ENCODE results near the gene EXOC7. TPM values are rescaled to one million over a fixed set of nuclear protein-coding genes. Genes with fewer than 3 reads are reported as not detected.
"Not testable (repeated sequence)": the region's sequence is repeated elsewhere in the genome, so short reads cannot be mapped to it uniquely, and the experiment has no call there.

The EXOC7 gene
- polyA plus RNA-seq, 3 donors from 2014 or later: 37.2 to 78.9 (median 56.9) TPM

- H3K36me3 Mint-ChIP-seq: peaks cover 14 to 38% (median 32%) of the 10 kb centered on the region in 3 donors
- H3K4me3 Mint-ChIP-seq: no peak overlapping the region
- H3K27ac Mint-ChIP-seq: no peak overlapping the region
- H3K27me3 Mint-ChIP-seq (ENCODE audit: low read depth in 3 of 3): peaks cover 0 to 5% (median 3%) of the 10 kb centered on the region in 3 donors
- DNase-seq: no peak
- H3K4me1 Mint-ChIP-seq: no peaks in the 10 kb centered on the region
- no peaks in the 10 kb centered on the region for H3K9me3 Mint-ChIP-seq
These were observed 52.8 kb downstream of the EXOC7 start for GRCh38 chr17:76050538-76051467.

GRCh38 chr17:76049836-76050537 is 53.6 kb downstream of the EXOC7 start:
- Mint-ChIP-seq H3K4me3 (no peak overlapping the region), H3K9me3 (no peaks in the 10 kb centered on the region), H3K27ac (peak overlapping the region in 2 of 6 donors; percentile 15 to 51), H3K36me3 (peaks cover 21 to 46% (median 39%) of the 10 kb centered on the region in 3 donors), H3K4me1 (no peaks in the 10 kb centered on the region), H3K27me3 (ENCODE audit: low read depth in 3 of 3) (peaks cover 0 to 5% (median 3%) of the 10 kb centered on the region in 3 donors)
- no peak for DNase-seq

- Mint-ChIP-seq H3K36me3 (peaks cover 24 to 53% (median 43%) of the 10 kb centered on the region in 3 donors), H3K9me3 (no peaks in the 10 kb centered on the region), H3K4me1 (no peaks in the 10 kb centered on the region), H3K27ac (no peak overlapping the region), H3K4me3 (no peak overlapping the region), H3K27me3 (ENCODE audit: low read depth in 3 of 3) (peaks cover 0 to 5% (median 3%) of the 10 kb centered on the region in 3 donors)
- no peak for DNase-seq
These were observed 54.3 kb downstream of the EXOC7 start for GRCh38 chr17:76049239-76049638.

DNA sequence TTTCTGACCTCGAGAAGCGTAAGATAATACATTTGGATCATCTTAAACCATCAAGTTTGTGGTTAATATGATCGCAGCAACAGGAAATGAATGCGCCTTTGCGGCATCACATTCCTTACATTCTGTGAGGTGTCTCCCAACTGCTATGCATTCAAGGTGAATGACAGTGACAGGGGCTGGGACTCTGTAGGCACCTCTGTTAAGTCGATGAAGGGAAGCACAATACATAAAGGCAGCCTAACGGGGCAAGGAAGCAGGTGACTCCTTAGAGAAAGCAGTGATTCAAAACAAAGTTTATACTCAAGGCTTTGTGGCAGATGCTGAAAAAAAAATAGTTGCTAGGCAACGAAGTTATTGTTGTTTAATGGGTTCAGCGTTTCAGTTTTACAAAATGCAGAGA is 54.9 kb downstream of the EXOC7 start:
- no peak for DNase-seq
- H3K36me3 Mint-ChIP-seq: peaks cover 29 to 53% (median 44%) of the 10 kb centered on the region in 3 donors
- peaks cover 0 to 5% (median 3%) of the 10 kb centered on the region in 3 donors for H3K27me3 Mint-ChIP-seq (ENCODE audit: low read depth in 3 of 3)
- H3K4me1 Mint-ChIP-seq: no peaks in the 10 kb centered on the region
- no peak overlapping the region for H3K27ac Mint-ChIP-seq
- no peak overlapping the region for H3K4me3 Mint-ChIP-seq
- H3K9me3 Mint-ChIP-seq: no peaks in the 10 kb centered on the region

GRCh38 chr17:76048025-76048605 is 55.5 kb downstream of the EXOC7 start:
- Mint-ChIP-seq H3K27ac (peak overlapping the region in 2 of 6 donors; percentile 16 to 57), H3K4me1 (no peaks in the 10 kb centered on the region), H3K36me3 (peaks cover 33 to 54% (median 47%) of the 10 kb centered on the region in 3 donors), H3K9me3 (no peaks in the 10 kb centered on the region), H3K27me3 (ENCODE audit: low read depth in 3 of 3) (peaks cover 0 to 6% (median 5%) of the 10 kb centered on the region in 3 donors), H3K4me3 (no peak overlapping the region)
- no peak for DNase-seq

- Mint-ChIP-seq H3K36me3 (peaks cover 33 to 55% (median 43%) of the 10 kb centered on the region in 3 donors), H3K9me3 (no peaks in the 10 kb centered on the region), H3K27ac (no peak overlapping the region)
These were observed 57.5 kb downstream of the EXOC7 start for GRCh38 chr17:76046064-76046463.

DNA sequence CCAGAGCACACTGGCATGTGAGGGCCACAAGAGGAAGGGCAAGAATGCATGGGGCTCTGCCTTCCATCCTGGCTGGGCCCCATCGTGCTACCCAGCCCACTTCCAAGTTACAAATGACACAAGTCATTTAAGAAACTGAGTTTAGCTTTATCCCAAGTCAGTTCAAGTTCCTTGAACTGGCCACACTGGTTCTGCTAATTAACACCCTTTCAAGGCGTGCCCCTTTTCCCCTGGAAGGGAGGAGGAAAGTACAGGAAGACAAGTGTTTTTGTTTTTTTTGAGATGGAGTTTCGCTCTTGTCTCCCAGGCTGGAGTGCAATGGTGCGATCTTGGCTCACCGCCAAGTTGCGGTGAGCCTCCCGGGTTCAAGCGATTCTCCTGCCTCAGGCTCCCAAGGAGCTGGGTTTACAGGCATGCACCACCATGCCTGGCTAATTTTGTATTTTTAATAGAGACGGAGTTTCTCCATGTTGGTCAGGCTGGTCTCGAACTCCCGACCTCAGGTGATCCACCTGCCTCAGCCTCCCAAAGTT is 59.0 kb downstream of the EXOC7 start:
- H3K36me3 Mint-ChIP-seq: peaks cover 33 to 56% (median 42%) of the 10 kb centered on the region in 3 donors
- not testable (repeated sequence) for DNase-seq; H3K27me3 Mint-ChIP-seq (ENCODE audit: low read depth in 3 of 3); H3K4me3 Mint-ChIP-seq; H3K4me1 Mint-ChIP-seq; H3K9me3 Mint-ChIP-seq; H3K27ac Mint-ChIP-seq

More at GRCh38 chr17:76046064-76046463, 57.5 kb downstream of the EXOC7 start:
- H3K4me1 Mint-ChIP-seq: no peaks in the 10 kb centered on the region
- DNase-seq: no peak
- no peak overlapping the region for H3K4me3 Mint-ChIP-seq
- peaks cover 0 to 6% (median 5%) of the 10 kb centered on the region in 3 donors for H3K27me3 Mint-ChIP-seq (ENCODE audit: low read depth in 3 of 3)

DNA sequence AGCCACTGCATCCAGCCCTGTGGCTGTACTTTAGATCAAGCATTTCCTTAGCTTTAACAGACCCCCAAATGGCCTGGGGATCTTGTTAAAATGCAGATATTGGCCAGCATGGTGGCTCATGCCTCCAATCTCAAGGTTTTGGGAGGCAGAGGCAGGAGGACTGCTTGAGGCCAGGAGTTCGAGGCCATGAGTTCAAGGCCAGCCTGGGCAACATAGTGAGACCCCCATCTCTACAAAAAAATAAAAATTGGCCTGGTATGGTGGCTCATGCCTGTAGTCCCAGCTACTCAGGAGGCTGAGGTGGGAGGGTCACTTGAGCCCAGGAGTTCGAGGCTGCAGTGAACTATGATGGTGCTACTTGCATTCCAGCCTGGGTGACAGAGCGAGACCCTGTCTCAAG is 60.7 kb downstream of the EXOC7 start:
- peaks cover 28 to 56% (median 48%) of the 10 kb centered on the region in 3 donors for H3K36me3 Mint-ChIP-seq
- not testable (repeated sequence) for H3K27me3 Mint-ChIP-seq (ENCODE audit: low read depth in 3 of 3); H3K27ac Mint-ChIP-seq; DNase-seq; H3K4me1 Mint-ChIP-seq; H3K4me3 Mint-ChIP-seq; H3K9me3 Mint-ChIP-seq

GRCh38 chr17:76040376-76040775 is 63.2 kb downstream of the EXOC7 start:
- no peak for DNase-seq
- H3K36me3 Mint-ChIP-seq: peaks cover 20 to 49% (median 39%) of the 10 kb centered on the region in 3 donors
- no peak overlapping the region for H3K4me3 Mint-ChIP-seq
- H3K27ac Mint-ChIP-seq: peak overlapping the region in 2 of 6 donors; percentile 31 to 69
- H3K9me3 Mint-ChIP-seq: no peaks in the 10 kb centered on the region
- H3K27me3 Mint-ChIP-seq (ENCODE audit: low read depth in 3 of 3): peaks cover 0 to 3% (median 2%) of the 10 kb centered on the region in 3 donors
- no peaks in the 10 kb centered on the region for H3K4me1 Mint-ChIP-seq

DNA sequence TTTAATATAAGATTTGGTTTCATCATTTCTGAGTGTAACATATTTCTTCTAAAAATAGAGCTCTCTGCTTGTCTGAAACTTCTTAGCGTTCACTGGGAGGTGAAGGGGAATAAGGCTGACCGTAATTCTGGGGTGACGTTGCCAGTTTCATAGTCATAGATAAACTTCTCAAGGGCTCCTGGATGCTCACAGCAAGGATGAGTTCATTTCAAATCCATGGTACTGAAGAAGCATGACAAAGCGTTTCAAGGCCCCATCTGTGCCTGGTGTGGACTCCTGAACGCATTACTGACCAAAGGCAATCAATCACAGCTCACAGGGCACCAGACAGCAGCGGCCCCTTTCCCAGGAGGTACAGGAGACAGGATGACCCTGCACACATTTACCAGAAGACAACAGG is 64.5 kb downstream of the EXOC7 start:
- no peak overlapping the region for H3K27ac Mint-ChIP-seq

GRCh38 chr17:76038050-76038449 is 65.5 kb downstream of the EXOC7 start:
- no peak overlapping the region for H3K4me3 Mint-ChIP-seq
- H3K27ac Mint-ChIP-seq: peak overlapping the region in 2 of 6 donors; percentile 12 to 58
- no peaks in the 10 kb centered on the region for H3K9me3 Mint-ChIP-seq

More for the DNA sequence above, 64.5 kb downstream of the EXOC7 start:
- peaks cover 0 to 1% of the 10 kb centered on the region in 2 donors for H3K4me1 Mint-ChIP-seq
- no peak overlapping the region for H3K4me3 Mint-ChIP-seq
- H3K9me3 Mint-ChIP-seq: no peaks in the 10 kb centered on the region
- H3K27me3 Mint-ChIP-seq (ENCODE audit: low read depth in 3 of 3): peaks cover 0 to 3% (median 2%) of the 10 kb centered on the region in 3 donors
- H3K36me3 Mint-ChIP-seq: peaks cover 13 to 37% (median 30%) of the 10 kb centered on the region in 3 donors
- DNase-seq: no peak

GRCh38 chr17:76036497-76037261 is 66.9 kb downstream of the EXOC7 start:
- Mint-ChIP-seq H3K4me1 (peaks cover 0 to 1% of the 10 kb centered on the region in 2 donors), H3K4me3 (no peak overlapping the region), H3K9me3 (no peaks in the 10 kb centered on the region), H3K36me3 (peaks cover 5 to 27% (median 23%) of the 10 kb centered on the region in 3 donors), H3K27me3 (ENCODE audit: low read depth in 3 of 3) (peaks cover 0 to 2% (median 0%) of the 10 kb centered on the region in 3 donors), H3K27ac (peak overlapping the region in 2 of 6 donors; percentile 16 to 26)
- DNase-seq: no peak

More at GRCh38 chr17:76038050-76038449, 65.5 kb downstream of the EXOC7 start:
- no peak for DNase-seq
- Mint-ChIP-seq H3K36me3 (peaks cover 5 to 27% (median 23%) of the 10 kb centered on the region in 3 donors), H3K4me1 (peaks cover 0 to 1% of the 10 kb centered on the region in 2 donors), H3K27me3 (ENCODE audit: low read depth in 3 of 3) (peaks cover 0 to 2% (median 0%) of the 10 kb centered on the region in 3 donors)

Measured in immature natural killer cell (primary cell).